Mucosa of descending colon (tissue), 3 donors: ENCODE data around the gene EOMES. TPM values are rescaled to one million over a fixed set of nuclear protein-coding genes. Genes with fewer than 3 reads are reported as not detected.

Source experiments
- ATAC-seq: fragments of 200-7000 bp; cut with Tn5 transposase; one replicate; pipeline ENCODE4 v1.9.1; 2020; ENCODE audit warnings: mild to moderate bottlenecking, moderate library complexity
- DNase-seq, 3 donors: peaks; one replicate each; pipeline ENCODE4 v3.0.0-alpha.2; 2020
- H3K36me3 ChIP-seq: fragments of 200-600 bp; one replicate; pipeline ENCODE4 v1.8.0; 2021; ENCODE audit warnings: low read depth, mild to moderate bottlenecking
- H3K4me1 ChIP-seq: fragments of 200-600 bp; one replicate; pipeline ENCODE4 v1.8.0; 2021; ENCODE audit warnings: low read depth, mild to moderate bottlenecking
- H3K4me3 ChIP-seq: fragments of 200-600 bp; one replicate; pipeline ENCODE4 v1.8.0; 2021; ENCODE audit warnings: mild to moderate bottlenecking
- H3K9me3 ChIP-seq: fragments of 200-600 bp; one replicate; pipeline ENCODE4 v1.8.0; 2021; ENCODE audit warnings: mild to moderate bottlenecking
- CTCF ChIP-seq: fragments of 200-600 bp; IDR thresholded peaks from one replicate; pipeline ENCODE4 v1.8.0; 2022; ENCODE audit warnings: antibody characterized with exemption, mild to moderate bottlenecking
- intact Hi-C, 2 donors: fragments of 100-400 bp; cut with DNase I in 1 of 2; cut with micrococcal nuclease in 1 of 2; formaldehyde crosslinking; loops; one replicate each; pipeline versions ENCODE4 v1.11.0 to v1.11.1; 2022; cut with DNase I, micrococcal nuclease
- total RNA-seq, 3 donors: library from RNA; stranded (reverse); fragmentation: NEBNext Ultra II Directional in 2 of 3; extraction: Animal tissue kit (Norgen Biotek cat#: 25700) in 2 of 3; gene quantifications; one replicate each; pipeline versions ENCODE4 v1.2.1 to v1.2.4, GENCODE V29; 2021 to 2023
- donor health status: DM: no; HTN: no; CAD: no; lungs with moderate emphysema.
- donor health status: DM: no; HTN: no; CAD: no.
- donor health status: DM: no; HTN: yes; CAD: no.

EOMES gene
- total RNA-seq, 3 donors from 2014 or later, result 0.32 to 0.46 TPM; not detected in 1

DNA sequence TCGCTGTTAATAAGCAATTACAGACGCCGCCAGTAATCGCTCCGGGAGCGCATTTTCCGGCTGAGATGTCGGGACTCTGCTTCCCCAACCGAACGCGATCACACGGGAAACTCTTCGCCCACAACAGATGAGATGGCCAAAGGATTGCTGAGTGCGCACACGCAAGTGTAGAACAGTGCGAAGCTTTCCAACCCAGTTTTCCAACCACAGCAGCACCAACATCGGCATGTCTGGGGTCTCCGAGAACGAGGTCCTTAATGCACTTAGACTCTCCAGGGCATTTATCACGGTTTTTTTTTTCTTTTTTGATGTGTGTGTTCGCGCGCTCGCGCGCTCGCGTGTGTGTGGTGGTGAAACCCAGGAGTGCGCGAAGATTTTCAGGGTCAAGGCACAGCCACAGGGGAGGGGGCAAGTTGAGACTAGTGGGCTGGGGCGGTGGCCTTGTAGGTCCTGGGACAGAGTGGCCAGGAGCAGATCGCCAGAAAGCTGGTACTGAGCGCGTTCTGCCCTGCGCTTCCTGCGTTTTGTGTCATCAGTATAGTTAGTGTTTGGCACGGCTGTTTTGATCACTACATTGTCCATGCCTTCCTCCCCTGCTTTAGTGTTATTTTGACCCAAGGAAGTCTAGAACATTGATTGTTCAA is 1.8 kb upstream of the EOMES start:
- no peak for ATAC-seq
- DNase-seq, result no peak
- H3K36me3 ChIP-seq, result no peaks in the 10 kb centered on the region
- H3K4me1 ChIP-seq, result peaks cover 17% of the 10 kb centered on the region
- no peak overlapping the region for H3K4me3 ChIP-seq
- no peaks in the 10 kb centered on the region for H3K9me3 ChIP-seq
- no peak for TF ChIP-seq CTCF
- intact Hi-C loops, result no loop called here

DNA sequence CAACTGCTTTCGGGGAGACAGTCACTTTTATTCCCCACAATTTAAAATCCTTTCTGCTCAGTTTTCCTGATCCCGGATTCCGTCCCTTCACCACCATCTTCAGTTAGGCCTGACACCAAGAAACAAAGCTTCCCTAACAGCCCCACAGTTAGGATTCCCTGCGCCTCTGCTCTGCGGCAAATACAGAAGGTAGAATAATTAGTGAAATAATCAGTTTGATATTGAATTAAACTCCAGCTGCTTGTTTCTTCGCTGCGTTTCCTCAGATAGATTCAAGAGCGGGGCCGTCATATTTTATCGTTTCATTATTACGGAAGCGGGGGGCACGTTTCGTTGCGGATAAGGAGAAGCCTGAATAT is 1.3 kb upstream of the EOMES start:
- Histone ChIP-seq H3K4me3 (no peak overlapping the region), H3K36me3 (no peaks in the 10 kb centered on the region), H3K9me3 (no peaks in the 10 kb centered on the region), H3K4me1 (peaks cover 17% of the 10 kb centered on the region)
- ATAC-seq, result no peak
- intact Hi-C loops, result no loop called here
- TF ChIP-seq CTCF, result no peak
- no peak for DNase-seq

DNA sequence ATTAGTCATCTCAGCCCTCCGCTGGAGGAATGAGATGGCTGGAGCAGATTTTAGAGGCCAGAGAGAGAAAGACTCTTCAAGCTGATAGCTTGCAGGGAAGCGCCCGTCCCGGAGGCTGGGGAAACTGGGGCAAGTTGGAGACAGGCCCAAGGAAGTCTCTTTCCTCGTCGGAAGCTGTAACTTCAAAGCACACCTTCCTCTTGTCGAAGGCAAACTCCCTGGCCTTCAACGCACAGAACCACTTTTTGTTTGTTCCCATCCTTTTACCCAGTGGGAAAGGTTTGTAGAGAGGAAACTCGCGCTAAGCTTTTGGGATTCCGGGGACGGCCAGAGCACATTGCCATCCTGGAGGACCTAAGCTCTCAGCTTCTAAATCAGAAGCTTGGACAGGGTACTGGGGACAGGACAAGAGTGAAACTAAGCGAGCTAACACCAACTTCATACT is 900 bp upstream of the EOMES start:
- no peak overlapping the region for H3K4me3 ChIP-seq
- TF ChIP-seq CTCF, result no peak
- DNase-seq, result no peak

GRCh38 chr3:27720899-27721716 is 1.0 kb downstream of the EOMES start:
- peak; percentile 30 for ATAC-seq

More for the DNA sequence above, 900 bp upstream of the EOMES start:
- Histone ChIP-seq H3K9me3 (no peaks in the 10 kb centered on the region), H3K4me1 (peaks cover 17% of the 10 kb centered on the region), H3K36me3 (no peaks in the 10 kb centered on the region)
- ATAC-seq, result no peak
- intact Hi-C loops, result no loop called here

More at GRCh38 chr3:27720899-27721716, 1.0 kb downstream of the EOMES start:
- no peaks in the 10 kb centered on the region for H3K36me3 ChIP-seq
- no peak for DNase-seq
- peaks cover 17% of the 10 kb centered on the region for H3K4me1 ChIP-seq
- intact Hi-C loops, result no loop called here
- TF ChIP-seq CTCF, result no peak
- no peaks in the 10 kb centered on the region for H3K9me3 ChIP-seq
- no peak overlapping the region for H3K4me3 ChIP-seq
